Trophoblast cell (in vitro differentiated cells and primary cell): ENCODE results near the gene CHML.
A peak's percentile ranks its signal among the peaks of the same experiment; 100 is the strongest.

Experiments
- DNase-seq, 2 donors: peaks; one replicate each; pipeline ENCODE4 v3.0.0-alpha.2; 2016
- H2AFZ ChIP-seq: 2 replicates; pipeline ENCODE4 v1.6.1; 2013; ENCODE audit warnings: low read length, moderate library complexity, mild to moderate bottlenecking; ENCODE audit not compliant: insufficient read depth, poor library complexity
- H2AK5ac ChIP-seq: 2 replicates; pipeline ENCODE4 v1.6.1; 2013; ENCODE audit warnings: mild to moderate bottlenecking, low read length
- H2BK120ac ChIP-seq: 2 replicates; pipeline ENCODE4 v1.6.1; 2013; ENCODE audit warnings: low read length, mild to moderate bottlenecking, moderate library complexity; ENCODE audit not compliant: insufficient read depth, poor library complexity
- H2BK12ac ChIP-seq: 2 replicates; pipeline ENCODE4 v1.6.1; 2013; ENCODE audit warnings: mild to moderate bottlenecking, low read length, moderate library complexity
- H2BK5ac ChIP-seq: 2 replicates; pipeline ENCODE4 v1.6.1; 2013; ENCODE audit warnings: low read length, low read depth, moderate library complexity, mild to moderate bottlenecking; ENCODE audit not compliant: poor library complexity
- H3K14ac ChIP-seq: 2 replicates; pipeline ENCODE4 v1.6.1; 2013; ENCODE audit warnings: mild to moderate bottlenecking, low read length
- H3K18ac ChIP-seq: 2 replicates; pipeline ENCODE4 v1.6.1; 2013; ENCODE audit warnings: mild to moderate bottlenecking, low read length
- H3K23ac ChIP-seq: 2 replicates; pipeline ENCODE4 v1.6.1; 2013; ENCODE audit warnings: low read length
- H3K27ac ChIP-seq: 2 replicates; pipeline ENCODE4 v1.5.1; 2013; ENCODE audit warnings: low read depth, mild to moderate bottlenecking, inconsistent platforms, low read length, moderate library complexity
- H3K27me3 ChIP-seq: 2 replicates; pipeline ENCODE4 v1.6.1; 2013; ENCODE audit warnings: inconsistent platforms, mild to moderate bottlenecking, low read length, moderate library complexity; ENCODE audit not compliant: insufficient read depth
- H3K36me3 ChIP-seq, 2 experiments: 1 replicate in 1 of 2; 2 replicates in 1 of 2; pipeline ENCODE4 v1.6.1; 2013; ENCODE audit warnings: low read length in 2 of 2, mild to moderate bottlenecking in 2 of 2, moderate library complexity in 1 of 2; ENCODE audit not compliant: insufficient read depth in 2 of 2, control insufficient read depth in 1 of 2
- H3K4ac ChIP-seq: 2 replicates; pipeline ENCODE4 v1.6.1; 2013; ENCODE audit warnings: low read depth, mild to moderate bottlenecking, low read length, moderate library complexity
- H3K4me1 ChIP-seq, 2 experiments: 1 replicate in 1 of 2; 2 replicates in 1 of 2; pipeline ENCODE4 v1.6.1; 2013; ENCODE audit warnings: low read length in 2 of 2, mild to moderate bottlenecking in 2 of 2, moderate library complexity in 1 of 2; ENCODE audit not compliant: insufficient read depth in 2 of 2, control insufficient read depth in 1 of 2
- H3K4me2 ChIP-seq: 2 replicates; pipeline ENCODE4 v1.6.1; 2013; ENCODE audit warnings: inconsistent platforms, mild to moderate bottlenecking, low read length, moderate library complexity
- H3K4me3 ChIP-seq: 2 replicates; pipeline ENCODE4 v1.5.1; 2013; ENCODE audit warnings: mild to moderate bottlenecking, low read depth, low read length, inconsistent platforms
- H3K79me1 ChIP-seq: one replicate; pipeline ENCODE4 v1.6.1; 2013; ENCODE audit warnings: low read length
- H3K79me2 ChIP-seq: 2 replicates; pipeline ENCODE4 v1.6.1; 2013; ENCODE audit warnings: low read length, mild to moderate bottlenecking; ENCODE audit not compliant: control insufficient read depth, insufficient read depth, poor library complexity
- H3K9ac ChIP-seq: 2 replicates; pipeline ENCODE4 v1.6.1; 2013; ENCODE audit warnings: mild to moderate bottlenecking, low read length
- H3K9me3 ChIP-seq: 2 replicates; pipeline ENCODE4 v1.6.1; 2013; ENCODE audit warnings: low read depth, mild to moderate bottlenecking, control low read depth, inconsistent platforms, low read length; ENCODE audit not compliant: insufficient read depth
- H4K12ac ChIP-seq: 2 replicates; pipeline ENCODE4 v1.6.1; 2013; ENCODE audit warnings: low read depth, mild to moderate bottlenecking, low read length, moderate library complexity
- H4K8ac ChIP-seq: 2 replicates; pipeline ENCODE4 v1.6.1; 2013; ENCODE audit warnings: low read depth, mild to moderate bottlenecking, low read length, moderate library complexity
- H4K91ac ChIP-seq: one replicate; pipeline ENCODE4 v1.6.1; 2013; ENCODE audit warnings: low read depth, mild to moderate bottlenecking, low read length, moderate library complexity
- WGBS: extraction: QIAGEN DNeasy Blood & Tissue Kit; methylation state at CpG from one replicate; pipeline ENCODE4 v1.1.7; 2013; ENCODE audit warnings: missing lambda C conversion rate; ENCODE audit not compliant: insufficient read length, insufficient coverage; ENCODE audit errors: extremely low coverage; 5-methylcytosine and 5-hydroxymethylcytosine counted together

The CHML gene

GRCh38 chr1:241630899-241631298 lies 9.3 kb downstream of the CHML start:
- Histone ChIP-seq H2AFZ (no peak overlapping the region), H3K9me3 (no peaks in the 10 kb centered on the region), H2BK120ac (no peak overlapping the region), H2AK5ac (no peak overlapping the region), H3K27me3 (no peaks in the 10 kb centered on the region), H3K27ac (no peak overlapping the region), H3K9ac (no peak overlapping the region), H3K79me2 (no peaks in the 10 kb centered on the region), H3K79me1 (no peaks in the 10 kb centered on the region), H3K4me2 (no peak overlapping the region), H2BK5ac (no peak overlapping the region), H3K23ac (no peak overlapping the region), H4K8ac (no peak overlapping the region), H4K12ac (no peak overlapping the region), H2BK12ac (no peak overlapping the region), H3K4me3 (no peak overlapping the region), H3K18ac (no peak overlapping the region), H3K14ac (no peak overlapping the region), H3K4me1 (peaks cover 0 to 2% of the 10 kb centered on the region in 2 experiments), H3K4ac (no peak overlapping the region), H4K91ac (no peak overlapping the region), H3K36me3 (peaks cover 0 to 5% of the 10 kb centered on the region in 2 experiments)
- 100% methylated on average over 2 of the region's 2 CpGs for WGBS
- no peak for DNase-seq

DNA sequence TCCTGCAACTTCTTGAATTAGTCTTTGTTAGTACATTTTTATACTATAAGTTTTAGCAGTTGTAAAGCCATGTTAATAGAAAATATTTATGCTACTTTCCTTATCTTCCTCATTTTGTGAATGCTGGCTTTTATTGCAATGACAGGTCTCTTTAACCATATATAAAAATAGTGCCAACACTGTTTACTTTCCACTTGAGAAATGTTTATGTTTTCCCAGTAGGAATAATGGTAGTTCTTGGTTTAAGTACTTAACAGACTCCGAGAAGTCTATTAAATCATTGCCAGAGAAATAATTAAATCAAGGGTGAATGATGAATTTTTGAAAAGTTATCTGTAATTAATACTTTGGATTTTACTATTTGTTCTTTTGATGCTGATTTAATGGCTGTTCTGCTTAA lies 9.7 kb downstream of the CHML start:
- Histone ChIP-seq H3K9me3 (no peaks in the 10 kb centered on the region), H3K18ac (no peak overlapping the region), H3K27ac (no peak overlapping the region), H3K23ac (no peak overlapping the region), H3K79me1 (no peaks in the 10 kb centered on the region), H2AFZ (no peak overlapping the region), H2BK5ac (no peak overlapping the region), H4K12ac (no peak overlapping the region), H3K4me1 (peaks cover 0 to 2% of the 10 kb centered on the region in 2 experiments), H4K91ac (no peak overlapping the region), H3K9ac (no peak overlapping the region), H3K36me3 (peaks cover 0 to 3% of the 10 kb centered on the region in 2 experiments), H3K4me2 (no peak overlapping the region), H3K14ac (no peak overlapping the region), H4K8ac (no peak overlapping the region), H2AK5ac (no peak overlapping the region), H2BK12ac (no peak overlapping the region), H3K4ac (no peak overlapping the region), H3K4me3 (no peak overlapping the region), H3K27me3 (no peaks in the 10 kb centered on the region), H2BK120ac (no peak overlapping the region), H3K79me2 (no peaks in the 10 kb centered on the region)
- WGBS = no CpG with 5 or more reads among the region's 1 CpG
- no peak for DNase-seq

GRCh38 chr1:241630005-241630404 lies 10.2 kb downstream of the CHML start:
- H3K4me1 ChIP-seq = peaks cover 0 to 2% of the 10 kb centered on the region in 2 experiments
- H3K9me3 ChIP-seq = no peaks in the 10 kb centered on the region
- H2BK12ac ChIP-seq = no peak overlapping the region
- H3K27me3 ChIP-seq = no peaks in the 10 kb centered on the region
- no peaks in the 10 kb centered on the region for H3K79me2 ChIP-seq
- no peak overlapping the region for H4K91ac ChIP-seq
- no peak for DNase-seq
- no peak overlapping the region for H3K4me3 ChIP-seq
- no peak overlapping the region for H3K9ac ChIP-seq
- H3K27ac ChIP-seq = no peak overlapping the region
- H3K14ac ChIP-seq = no peak overlapping the region
- no peak overlapping the region for H3K18ac ChIP-seq
- H2AK5ac ChIP-seq = no peak overlapping the region
- H2BK5ac ChIP-seq = no peak overlapping the region
- H3K79me1 ChIP-seq = no peaks in the 10 kb centered on the region
- H4K8ac ChIP-seq = no peak overlapping the region
- H2AFZ ChIP-seq = no peak overlapping the region
- H4K12ac ChIP-seq = no peak overlapping the region
- H3K23ac ChIP-seq = no peak overlapping the region
- H3K36me3 ChIP-seq = no peaks in the 10 kb centered on the region
- no peak overlapping the region for H3K4ac ChIP-seq
- no peak overlapping the region for H2BK120ac ChIP-seq
- H3K4me2 ChIP-seq = no peak overlapping the region

DNA sequence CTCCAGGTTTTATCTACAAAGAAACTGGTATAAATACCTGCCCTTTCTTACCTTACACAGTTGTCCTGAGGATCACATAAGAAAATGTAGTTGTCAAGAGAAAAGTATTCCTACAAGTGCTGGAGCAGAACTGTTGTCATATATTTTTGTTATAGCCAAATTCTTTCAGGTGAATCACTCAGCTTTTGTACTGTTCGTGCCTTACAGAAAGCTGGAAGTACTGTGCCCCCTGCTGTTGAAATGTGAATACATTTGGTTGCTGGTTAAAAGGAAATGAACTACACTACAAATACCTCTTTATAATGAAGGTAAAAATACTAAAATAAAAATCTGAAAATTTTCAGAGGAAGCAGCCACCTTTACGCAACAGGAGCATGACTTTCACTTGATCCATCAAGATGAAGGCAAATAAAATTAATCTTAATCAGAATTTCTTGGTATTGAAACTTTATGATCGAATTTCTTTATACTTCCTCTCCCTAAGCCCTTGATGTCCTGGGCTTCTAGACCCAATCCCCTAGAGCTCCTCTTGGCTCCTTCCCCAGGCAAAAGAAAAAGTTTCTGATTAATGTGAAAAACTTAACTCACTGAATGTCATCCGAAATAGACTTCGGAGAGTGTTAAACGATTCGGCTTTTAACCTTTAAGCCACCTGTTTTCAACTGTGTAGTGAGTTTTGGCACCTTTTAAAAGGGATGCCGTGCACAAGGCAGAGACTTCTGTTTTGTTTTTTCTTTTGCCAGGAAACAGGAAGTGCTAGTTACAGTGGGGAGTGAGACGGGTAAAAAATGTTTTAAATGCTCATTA lies 12.5 kb downstream of the CHML start:
- Histone ChIP-seq H3K9me3 (no peaks in the 10 kb centered on the region), H4K91ac (no peak overlapping the region), H3K14ac (no peak overlapping the region), H3K27me3 (no peaks in the 10 kb centered on the region), H3K79me2 (no peaks in the 10 kb centered on the region), H2AK5ac (no peak overlapping the region), H3K4ac (no peak overlapping the region), H3K23ac (no peak overlapping the region), H3K79me1 (no peaks in the 10 kb centered on the region), H2BK12ac (no peak overlapping the region), H2BK120ac (no peak overlapping the region), H3K4me2 (peak overlapping the region; percentile 23), H4K12ac (no peak overlapping the region), H4K8ac (no peak overlapping the region), H3K4me1 (no peaks in the 10 kb centered on the region), H3K4me3 (no peak overlapping the region), H3K9ac (no peak overlapping the region), H3K18ac (no peak overlapping the region), H2AFZ (no peak overlapping the region), H3K36me3 (peaks cover 0 to 5% of the 10 kb centered on the region in 2 experiments), H3K27ac (no peak overlapping the region), H2BK5ac (no peak overlapping the region)
- no CpG with 5 or more reads among the region's 9 CpGs for WGBS
- peak; percentile 38 to 82 for DNase-seq
